Left renal cortex interstitium (tissue), 4 donors: ENCODE measurements around the gene SCCPDH. TPM values are rescaled to one million over a fixed set of nuclear protein-coding genes. Genes with fewer than 3 reads are reported as not detected.
"Not testable (repeated sequence)": the region's sequence is repeated elsewhere in the genome, so short reads cannot be mapped to it uniquely, and the experiment has no call there.

Experiments used
- DNase-seq, 4 donors: peaks; one replicate each; pipeline ENCODE4 v3.0.0-alpha.2; 2013; ENCODE audit warnings: low read depth in 4 of 4, low spot score in 2 of 4, missing footprints in 1 of 4
- polyA plus RNA-seq, 4 donors: library from polyadenylated mRNA; unstranded; fragments of 120-200 nt; gene quantifications; one replicate each; pipeline ENCODE4 v1.2.1, GENCODE V29; 2013; ENCODE audit not compliant: insufficient read length in 4 of 4

The SCCPDH gene
- polyA plus RNA-seq, 4 donors, result 49.3 to 63.4 (median 54.9) TPM

GRCh38 chr1:246797597-246797996, 73.4 kb downstream of the SCCPDH start:
- DNase-seq, result no peak

GRCh38 chr1:246798107-246798506, 73.9 kb downstream of the SCCPDH start:
- DNase-seq, result no peak

GRCh38 chr1:246798606-246799496, 74.6 kb downstream of the SCCPDH start:
- DNase-seq, result no peak

GRCh38 chr1:246800356-246800755, 76.1 kb downstream of the SCCPDH start:
- no peak for DNase-seq

- no peak for DNase-seq
Observed at GRCh38 chr1:246800756-246801155, 76.5 kb downstream of the SCCPDH start.

- no peak for DNase-seq
Observed at GRCh38 chr1:246801241-246802020, 77.2 kb downstream of the SCCPDH start.

DNA sequence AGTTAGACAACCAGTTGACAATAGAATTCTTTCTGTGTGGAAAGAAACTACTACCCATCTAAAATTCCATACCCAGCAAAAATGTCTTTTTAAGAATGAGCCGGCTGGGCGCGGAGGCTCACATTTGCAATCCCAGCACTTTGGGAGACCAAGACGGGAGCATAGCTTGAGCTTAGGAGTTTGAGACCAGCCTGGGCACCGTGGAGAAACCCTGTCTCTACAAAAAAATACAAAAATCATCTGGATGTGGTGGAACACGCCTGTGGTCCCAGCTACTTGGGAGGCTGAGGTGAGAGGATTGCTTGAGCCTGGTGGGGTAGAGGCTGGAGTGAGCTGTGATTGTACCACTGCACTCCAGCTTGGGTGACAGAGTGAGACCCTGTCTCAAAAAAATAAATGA, 79.2 kb downstream of the SCCPDH start:
- no peak for DNase-seq

- no peak for DNase-seq
Observed at GRCh38 chr1:246803883-246804282, 79.7 kb downstream of the SCCPDH start.

DNA sequence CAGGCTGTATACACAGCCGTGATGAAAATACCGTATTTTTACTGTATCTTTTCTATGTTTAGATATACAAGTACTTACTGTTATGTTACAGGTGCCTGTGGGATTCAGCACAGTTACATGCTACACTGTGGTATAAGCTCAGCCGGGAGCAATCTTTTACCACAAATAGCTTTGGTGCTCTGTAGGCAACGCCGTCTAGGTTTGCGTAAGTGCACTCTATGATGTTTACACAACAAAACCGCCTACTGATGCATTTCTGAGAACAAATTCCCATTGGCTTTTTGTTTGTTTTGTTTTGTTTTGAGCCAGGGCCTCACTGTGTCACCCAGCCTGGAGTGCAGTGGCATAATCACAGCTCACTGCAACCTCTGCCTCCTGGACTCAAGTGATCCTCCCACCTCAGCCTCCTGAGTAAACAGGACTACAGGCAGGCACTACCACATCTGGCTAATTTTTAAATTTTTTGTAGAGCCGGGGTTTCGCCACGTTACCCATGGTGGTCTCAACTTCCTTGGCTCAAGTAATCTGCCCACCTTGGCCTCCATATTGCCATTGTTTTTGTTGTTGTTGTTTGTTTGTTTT, 81.0 kb downstream of the SCCPDH start:
- no peak for DNase-seq

DNA sequence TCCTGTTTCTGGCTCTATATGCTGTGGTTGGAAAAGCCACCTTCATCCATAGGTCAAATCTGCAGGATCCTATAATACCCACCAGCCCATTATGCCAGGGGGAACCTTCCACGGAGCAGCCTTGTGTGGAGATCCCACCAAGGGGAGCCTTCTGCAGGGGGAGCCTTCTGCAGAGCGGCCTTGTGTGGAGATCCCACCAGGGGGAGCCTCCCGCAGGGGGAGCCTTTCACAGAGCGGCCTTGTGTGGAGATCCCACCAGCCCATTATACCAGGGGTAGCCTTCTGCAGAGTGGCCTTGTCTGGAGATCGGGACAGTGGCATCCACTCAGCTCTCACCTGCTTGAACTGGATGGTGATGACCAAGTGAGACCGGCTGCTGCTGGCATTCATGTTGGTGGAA, 85.3 kb downstream of the SCCPDH start:
- no peak for DNase-seq

GRCh38 chr1:246811985-246812384, 87.8 kb downstream of the SCCPDH start:
- DNase-seq, result no peak

DNA sequence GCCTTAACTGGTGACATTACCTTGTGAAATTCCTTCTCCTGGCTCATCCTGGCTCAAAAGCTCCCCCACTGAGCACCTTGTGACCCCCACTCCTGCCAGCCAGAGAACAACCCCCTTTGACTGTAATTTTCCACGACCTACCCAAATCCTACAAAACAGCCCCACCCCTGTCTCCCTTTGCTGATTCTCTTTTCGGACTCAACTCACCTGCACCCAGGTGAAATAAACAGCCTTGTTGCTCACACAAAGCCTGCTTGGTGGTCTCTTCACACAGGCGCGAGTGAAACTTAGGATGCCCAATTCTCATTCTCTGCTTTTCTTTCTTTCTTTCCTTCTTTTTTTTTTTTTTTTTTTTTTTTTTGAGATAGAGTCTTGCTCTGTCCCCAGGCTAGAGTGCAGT, 89.1 kb downstream of the SCCPDH start:
- not testable (repeated sequence) for DNase-seq

GRCh38 chr1:246814890-246815289, 90.7 kb downstream of the SCCPDH start:
- no peak for DNase-seq

GRCh38 chr1:246815693-246816270, 91.6 kb downstream of the SCCPDH start:
- no peak for DNase-seq

Other genes starting within 250 kb of the SCCPDH start
- gene SMYD3, start 217.1 kb upstream of the SCCPDH start, polyA plus RNA-seq, result 10 to 100 TPM; 23.8 to 31.7 (median 27.7) TPM
- gene TFB2M, start 158.1 kb upstream of the SCCPDH start, polyA plus RNA-seq, result 10 to 100 TPM; 18.0 to 23.2 (median 21.1) TPM
- 10 to 100 TPM; 19.1 to 22.8 (median 21.0) TPM for gene CNST, start 158.0 kb upstream of the SCCPDH start, polyA plus RNA-seq
- gene AHCTF1, start 207.5 kb downstream of the SCCPDH start, polyA plus RNA-seq, result 10 to 100 TPM; 40.3 to 60.1 (median 56.5) TPM